GM12891 (cell line): Measurements from ENCODE around the gene AIFM2.

Experiments used
- DNase-seq: peaks from one replicate; pipeline ENCODE4 v3.0.0; 2011; ENCODE audit warnings: low spot score; ENCODE audit not compliant: insufficient read length
- FAIRE-seq: peaks from 2 replicates; lab custom pipeline; 2011; peaks lifted over from hg19 to GRCh38; lab: Jason Lieb, UNC
- PAX5 ChIP-seq: IDR thresholded peaks from 2 replicates; pipeline ENCODE4 v1.6.1; 2011; ENCODE audit warnings: low read length, moderate library complexity, mild to moderate bottlenecking; ENCODE audit not compliant: insufficient read depth, severe bottlenecking
- POLR2A ChIP-seq: IDR thresholded peaks from 2 replicates; pipeline ENCODE4 v1.6.1; 2011; ENCODE audit warnings: low read depth, low read length, control low read depth
- POLR2AphosphoS5 ChIP-seq: IDR thresholded peaks from 2 replicates; pipeline ENCODE4 v1.6.1; 2011; ENCODE audit warnings: low read depth, low read length, control low read depth
- POU2F2 ChIP-seq: IDR thresholded peaks from 2 replicates; pipeline ENCODE4 v1.6.1; 2011; ENCODE audit warnings: low read depth, mild to moderate bottlenecking, control low read depth, low read length, moderate library complexity
- SPI1 ChIP-seq: IDR thresholded peaks from 2 replicates; pipeline ENCODE4 v1.6.1; 2011; ENCODE audit warnings: low read depth, low read length, control low read depth
- TAF1 ChIP-seq: IDR thresholded peaks from 2 replicates; pipeline ENCODE4 v1.6.1; 2011; ENCODE audit warnings: low read depth, low read length, control low read depth

The AIFM2 gene

DNA sequence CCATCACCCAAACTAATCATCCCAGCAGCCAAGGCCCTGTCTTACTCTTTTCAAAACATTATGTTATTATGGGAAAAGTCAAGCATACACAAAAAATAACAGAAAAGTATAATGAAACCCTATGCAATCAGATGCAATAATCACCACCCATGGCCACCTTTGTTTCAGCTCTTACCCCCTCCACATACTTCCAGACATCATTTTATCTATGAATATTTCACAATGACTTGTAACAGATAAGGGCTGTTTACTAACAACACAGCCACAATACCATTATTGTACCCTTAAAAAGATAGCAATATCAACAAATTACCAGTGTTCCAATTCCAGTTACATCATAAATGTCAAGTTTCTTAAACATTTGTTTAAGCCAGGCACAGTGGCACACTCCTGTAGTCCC, 35.2 kb downstream of the AIFM2 start:
- FAIRE-seq (no peak), DNase-seq (no peak)
- TF ChIP-seq POLR2A (no peak), PAX5 (no peak), POU2F2 (no peak), TAF1 (no peak), POLR2AphosphoS5 (no peak), SPI1 (no peak)

DNA sequence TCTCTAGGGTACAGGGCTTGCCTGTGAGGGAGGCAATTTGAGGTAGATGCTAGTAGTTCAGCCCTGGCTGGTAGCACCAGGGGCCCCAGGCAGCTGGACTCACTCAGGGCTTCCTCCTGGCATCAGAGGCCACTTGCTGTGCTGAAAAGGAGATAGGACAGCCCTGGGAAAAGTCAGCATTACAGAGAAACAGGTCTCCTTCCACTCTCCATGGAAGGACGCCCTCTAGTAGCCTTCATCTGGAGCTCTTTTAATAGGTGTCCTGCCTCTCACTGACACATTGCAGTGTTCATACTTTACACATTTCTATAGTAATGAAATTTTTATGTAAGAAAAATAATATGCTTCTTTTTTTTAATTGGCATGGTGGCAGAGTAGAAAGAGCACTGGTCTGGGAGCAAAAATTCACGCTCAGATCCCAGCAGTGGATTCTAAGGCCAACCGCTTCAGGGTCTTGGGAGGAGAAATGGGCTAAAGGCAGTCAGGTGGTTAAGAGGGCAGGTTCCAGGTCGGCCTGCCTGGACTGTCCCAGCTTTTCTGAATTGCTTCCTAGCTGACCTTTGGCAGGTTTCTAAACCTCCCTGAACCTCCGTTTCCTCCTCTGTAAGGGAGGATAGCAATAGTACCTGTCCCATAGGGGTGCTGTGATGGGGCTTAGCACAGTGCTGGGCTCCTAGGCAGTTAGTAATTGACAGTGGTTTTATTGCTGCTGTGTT, 35.8 kb downstream of the AIFM2 start:
- no peak for DNase-seq
- TF ChIP-seq TAF1 (no peak), POLR2AphosphoS5 (no peak), POLR2A (no peak), POU2F2 (no peak), PAX5 (no peak), SPI1 (no peak)
- no peak for FAIRE-seq

DNA sequence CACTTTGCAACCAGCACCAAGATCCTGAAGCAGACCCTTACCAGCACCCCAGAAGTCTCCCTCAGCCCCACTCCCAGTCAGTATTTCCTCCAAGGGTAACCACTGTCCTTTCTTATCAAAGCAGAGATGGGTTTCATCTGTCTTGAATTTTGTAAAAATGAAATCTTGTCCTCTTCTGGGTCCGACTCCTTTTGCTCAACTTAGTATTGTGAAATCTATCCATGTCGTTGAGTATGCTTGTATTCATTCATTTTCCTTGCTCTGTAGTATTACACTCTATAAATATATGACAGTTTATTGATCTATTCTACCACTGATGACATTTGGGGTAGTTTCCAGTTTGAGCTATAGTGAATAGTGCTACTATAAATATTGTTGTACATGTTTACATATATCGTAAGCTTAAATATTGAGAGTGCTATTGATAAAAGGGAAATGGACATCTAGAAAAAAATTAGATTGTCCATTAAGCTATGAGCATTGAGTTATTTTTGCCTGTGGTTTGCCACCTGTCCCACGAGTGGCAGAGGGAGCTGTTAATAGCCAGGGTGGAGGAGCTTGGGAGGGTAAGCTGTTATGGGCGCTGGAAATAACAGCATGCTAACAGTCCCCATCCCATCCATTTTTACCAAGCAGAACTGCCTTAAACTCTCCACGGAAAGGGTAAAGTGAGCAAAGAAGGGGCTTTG, 36.5 kb downstream of the AIFM2 start:
- TF ChIP-seq POLR2AphosphoS5: no peak
- TF ChIP-seq PAX5: no peak
- TF ChIP-seq SPI1: no peak
- TF ChIP-seq TAF1: no peak
- no peak for TF ChIP-seq POLR2A
- no peak for TF ChIP-seq POU2F2
- FAIRE-seq: no peak
- DNase-seq: no peak

DNA sequence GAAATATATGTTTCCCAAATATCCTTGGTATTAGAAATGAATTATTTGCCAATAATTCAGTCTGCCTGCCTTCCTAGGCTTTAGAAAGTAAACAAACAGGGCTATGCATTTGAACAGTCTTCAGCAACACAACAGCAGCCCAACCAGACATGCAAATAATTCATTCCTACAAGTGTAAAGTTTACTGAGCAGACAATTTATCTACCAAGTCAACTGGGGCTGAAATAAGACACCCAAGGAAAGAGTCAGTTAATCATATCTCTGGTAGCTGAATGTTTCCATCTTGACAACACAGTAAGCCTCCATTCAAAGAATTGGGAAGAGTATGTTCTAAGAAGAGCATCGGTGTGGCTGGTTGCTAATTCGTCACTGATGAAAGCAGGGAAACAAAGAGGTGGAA, 38.4 kb downstream of the AIFM2 start:
- DNase-seq (no peak), FAIRE-seq (peak; percentile 52)
- TF ChIP-seq POU2F2: no peak
- no peak for TF ChIP-seq POLR2AphosphoS5
- no peak for TF ChIP-seq TAF1
- TF ChIP-seq POLR2A: no peak
- no peak for TF ChIP-seq PAX5
- TF ChIP-seq SPI1: no peak

DNA sequence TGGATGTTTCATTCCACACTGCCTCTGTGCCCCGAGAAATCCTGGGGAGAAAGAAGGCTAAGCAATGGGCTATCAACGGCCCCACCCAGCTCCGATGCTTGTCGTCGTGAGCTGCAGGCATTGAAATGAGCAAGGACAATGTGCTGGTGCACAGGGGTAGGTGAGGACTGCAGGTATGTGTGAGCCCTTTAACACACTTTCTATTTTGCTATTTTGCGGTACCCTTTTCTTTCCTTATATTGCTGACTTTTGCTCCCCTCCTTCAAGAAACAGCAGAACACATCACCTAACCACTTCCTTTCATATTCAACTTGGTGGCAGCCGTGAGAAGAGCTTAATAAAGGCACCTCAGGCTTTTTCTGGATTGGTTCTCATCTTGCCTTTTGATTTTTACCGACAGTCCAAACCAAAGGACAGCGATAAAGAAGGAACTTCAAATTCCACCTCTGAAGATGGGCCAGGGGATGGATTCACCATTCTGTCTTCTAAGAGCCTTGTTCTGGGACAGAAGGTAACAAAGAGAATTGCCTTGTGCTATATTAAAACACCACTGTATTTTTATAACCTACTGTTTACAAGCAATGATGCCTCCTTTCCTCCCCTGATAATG, 39.2 kb downstream of the AIFM2 start:
- FAIRE-seq: peak; percentile 69
- TF ChIP-seq TAF1 (no peak), POLR2AphosphoS5 (no peak), POU2F2 (no peak), SPI1 (no peak), PAX5 (no peak), POLR2A (no peak)
- no peak for DNase-seq

DNA sequence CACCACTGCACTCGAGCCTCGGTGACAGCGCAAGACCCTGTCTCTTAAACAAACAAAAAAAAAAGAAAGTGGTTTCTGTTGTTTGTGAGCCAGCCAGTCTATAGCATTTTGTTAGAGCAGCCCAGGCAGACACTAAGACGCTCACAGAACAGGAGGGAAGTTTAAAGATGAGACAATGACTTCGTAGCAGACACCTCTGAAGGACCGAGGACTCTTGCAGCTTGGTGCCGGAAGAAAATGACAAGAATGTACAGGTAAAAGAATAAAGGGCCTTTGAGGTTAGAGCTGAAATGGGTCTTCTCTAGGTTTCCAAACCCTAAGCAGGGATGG, 40.3 kb downstream of the AIFM2 start:
- no peak for DNase-seq
- TF ChIP-seq PAX5: no peak
- TF ChIP-seq POU2F2: no peak
- TF ChIP-seq TAF1: no peak
- TF ChIP-seq POLR2AphosphoS5: no peak
- TF ChIP-seq POLR2A: no peak
- no peak for TF ChIP-seq SPI1
- FAIRE-seq: no peak

DNA sequence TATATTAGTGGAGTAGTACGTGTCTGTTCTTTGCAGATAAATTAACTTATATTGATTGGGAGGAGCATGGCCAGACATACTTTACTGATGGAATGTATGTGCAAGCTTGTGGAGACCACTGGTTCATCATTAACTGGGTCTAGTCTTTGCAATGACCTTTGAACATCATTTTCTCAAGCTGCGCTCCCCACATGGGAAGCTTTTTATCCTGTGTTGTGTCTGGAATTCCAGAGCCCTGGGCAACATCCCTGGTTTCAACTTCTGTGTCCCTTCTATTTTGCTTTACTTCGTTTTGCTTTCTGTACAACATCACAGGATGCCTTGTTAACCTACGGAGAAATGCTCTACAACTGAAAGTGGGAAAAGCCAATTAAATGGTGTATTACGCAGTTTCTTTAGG, 41.7 kb downstream of the AIFM2 start:
- no peak for TF ChIP-seq SPI1
- TF ChIP-seq POU2F2: no peak
- TF ChIP-seq POLR2A: no peak
- TF ChIP-seq POLR2AphosphoS5: no peak
- TF ChIP-seq PAX5: no peak
- TF ChIP-seq TAF1: no peak
- DNase-seq (no peak), FAIRE-seq (no peak)

DNA sequence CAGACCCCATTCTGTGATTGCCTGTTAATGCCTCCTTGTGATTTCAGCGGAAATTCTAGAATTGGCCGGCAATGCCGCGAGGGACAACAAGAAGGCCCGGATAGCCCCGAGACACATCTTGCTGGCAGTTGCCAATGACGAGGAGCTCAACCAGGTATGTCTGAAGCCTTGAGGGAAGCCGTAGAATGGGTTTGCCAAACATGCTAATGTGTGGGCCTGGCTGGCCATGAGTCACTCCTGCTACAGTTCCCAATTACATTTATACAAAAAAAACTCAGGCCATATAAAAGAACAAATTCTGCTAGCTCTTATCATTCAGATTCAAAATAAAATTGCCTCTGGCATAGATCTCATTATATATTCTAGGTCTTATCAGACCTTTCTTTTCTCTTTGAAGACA, 42.6 kb downstream of the AIFM2 start:
- TF ChIP-seq TAF1 (no peak), POLR2AphosphoS5 (no peak), POU2F2 (no peak)
- DNase-seq: no peak
- no peak for FAIRE-seq

DNA sequence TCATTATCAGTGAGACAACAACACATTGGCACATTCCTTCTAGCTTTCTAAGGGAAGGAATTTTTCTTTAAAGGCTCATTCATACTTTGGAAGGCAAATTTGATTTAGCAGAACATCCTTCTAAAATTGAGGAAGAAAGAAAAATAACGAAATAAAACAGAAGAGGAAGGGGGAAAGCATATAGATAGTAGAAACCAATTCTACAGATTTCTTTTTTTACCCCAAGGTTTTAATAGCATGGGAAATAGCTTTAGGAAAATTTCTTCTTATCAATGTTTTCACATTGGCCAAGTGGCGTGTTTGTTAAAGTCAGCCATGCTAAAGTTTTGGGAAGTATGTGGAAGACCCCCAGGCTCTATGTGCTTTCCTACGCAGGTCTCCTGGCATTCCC, 44.3 kb downstream of the AIFM2 start:
- DNase-seq (no peak), FAIRE-seq (no peak)
- TF ChIP-seq POLR2A (no peak), SPI1 (no peak), POU2F2 (no peak), POLR2AphosphoS5 (no peak), PAX5 (no peak), TAF1 (no peak)

DNA sequence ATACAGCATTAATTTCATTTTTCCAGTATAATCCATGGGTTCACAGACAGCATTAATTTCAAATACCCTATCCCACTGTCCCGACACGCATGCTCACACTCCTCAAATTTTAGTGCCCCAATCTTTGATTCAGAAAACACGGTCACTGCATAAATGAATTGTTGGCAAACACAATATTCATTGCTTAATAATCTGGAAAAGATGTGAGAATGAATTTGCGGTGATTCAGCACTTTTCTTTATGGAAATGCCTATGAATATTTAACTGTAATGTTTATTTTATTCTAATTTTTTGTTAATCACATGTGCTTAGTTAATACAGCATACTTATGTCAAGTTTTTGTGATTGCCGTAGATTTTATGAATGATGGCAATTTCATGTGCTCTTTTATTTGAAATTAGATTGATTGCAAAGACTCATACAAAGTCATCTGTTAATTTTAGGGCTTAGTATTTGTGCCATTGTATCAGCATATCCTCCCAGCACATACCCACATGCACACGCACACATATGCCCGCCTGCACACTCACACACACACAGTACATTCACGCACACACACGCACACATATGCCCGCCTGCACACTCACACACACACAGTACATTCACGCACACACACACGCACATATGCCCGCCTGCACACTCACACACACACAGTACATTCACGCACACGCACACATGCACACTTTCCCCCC, 44.9 kb downstream of the AIFM2 start:
- TF ChIP-seq POU2F2: no peak
- TF ChIP-seq SPI1: no peak
- TF ChIP-seq TAF1: no peak
- no peak for TF ChIP-seq PAX5
- no peak for TF ChIP-seq POLR2AphosphoS5
- TF ChIP-seq POLR2A: no peak
- FAIRE-seq (no peak), DNase-seq (no peak)
